B cell (primary cell): Measurements from ENCODE around the gene NTM. TPM values are rescaled to one million over a fixed set of nuclear protein-coding genes. Genes with fewer than 3 reads are reported as not detected.

Source experiments
- ATAC-seq: fragments of 200-7000 bp; cut with Tn5 transposase; one replicate; pipeline ENCODE4 v1.10.0; 2021; ENCODE audit warnings: low read depth, mild to moderate bottlenecking, moderate number of reproducible peaks, moderate library complexity
- CTCF ChIA-PET: fragments of 350-600 bp; sonication (Branson Sonifier 250); formaldehyde crosslinking; loops from one replicate; lab custom pipeline; 2021; ENCODE audit warnings: antibody characterized with exemption, inconsistent platforms; lab: Charles Lee
- POLR2A ChIA-PET: fragments of 350-600 bp; sonication (Branson Sonifier 250); formaldehyde crosslinking; loops from one replicate; lab custom pipeline; 2021; ENCODE audit warnings: antibody characterized with exemption; lab: Charles Lee
- DNase-seq: peaks from one replicate; pipeline ENCODE4 v3.0.0; 2013
- H2AFZ ChIP-seq: 2 replicates; pipeline ENCODE4 v1.6.1; 2012; ENCODE audit warnings: mild to moderate bottlenecking, low read depth, low read length; ENCODE audit not compliant: insufficient read depth, poor library complexity, severe bottlenecking
- H3K27ac ChIP-seq, 2 donors: 1 replicate in 1 of 2; 2 replicates in 1 of 2; pipeline ENCODE4 v1.5.1; 2012 to 2013; ENCODE audit warnings: low read length in 2 of 2, mild to moderate bottlenecking in 2 of 2, moderate library complexity in 1 of 2
- H3K27me3 ChIP-seq, 4 experiments: fragments of 200-600 bp in 1 of 4; sonication (generic) in 1 of 4; replicated peaks in 1 of 4; 1 replicate in 2 of 4; 2 replicates in 2 of 4; pipeline versions ENCODE4 v1.6.1 to v1.7.0; 2013 to 2016; ENCODE audit warnings: low read length in 3 of 4, mild to moderate bottlenecking in 2 of 4, mixed read lengths in 1 of 4, moderate library complexity in 1 of 4; ENCODE audit not compliant: insufficient read depth in 4 of 4, control insufficient read depth in 3 of 4; ENCODE audit errors: control extremely low read depth in 1 of 4
- H3K36me3 ChIP-seq, 2 experiments: replicated peaks in 1 of 2; 1 replicate in 1 of 2; 2 replicates in 1 of 2; pipeline versions ENCODE4 v1.6.1 to v1.7.1; 2013; ENCODE audit warnings: low read length in 1 of 2; ENCODE audit not compliant: insufficient read depth in 2 of 2, control insufficient read depth in 1 of 2; ENCODE audit errors: control extremely low read depth in 1 of 2, extremely low read depth in 1 of 2
- H3K4me1 ChIP-seq, 2 donors: fragments of 200-600 bp in 1 of 2; sonication (generic) in 1 of 2; 1 replicate in 1 of 2; 2 replicates in 1 of 2; pipeline versions ENCODE4 v1.5.1 to v1.6.1; 2013 to 2017; ENCODE audit warnings: low read length in 2 of 2; ENCODE audit not compliant: control insufficient read depth in 2 of 2, insufficient read depth in 2 of 2
- H3K4me2 ChIP-seq: replicated peaks from 2 replicates; pipeline ENCODE3; 2012; ENCODE audit warnings: mild to moderate bottlenecking, low read depth, low read length; ENCODE audit not compliant: poor library complexity, severe bottlenecking
- H3K4me3 ChIP-seq, 5 experiments: fragments of 200-600 bp in 1 of 5; sonication (generic) in 1 of 5; 1 replicate in 3 of 5; 2 replicates in 2 of 5; pipeline versions ENCODE4 v1.5.1 to v1.7.0; 2011 to 2016; ENCODE audit warnings: low read length in 4 of 5, mild to moderate bottlenecking in 4 of 5, low read depth in 2 of 5, control low read depth in 1 of 5, moderate library complexity in 1 of 5; ENCODE audit not compliant: insufficient read depth in 1 of 5; ENCODE audit errors: control extremely low read depth in 1 of 5, extremely low read depth in 1 of 5
- H3K79me2 ChIP-seq: fragments of 200-600 bp; sonication (generic); one replicate; pipeline ENCODE4 v1.6.0; 2016; ENCODE audit warnings: low read length; ENCODE audit not compliant: control insufficient read depth, insufficient read depth
- H3K9ac ChIP-seq: fragments of 200-600 bp; sonication (generic); 2 replicates; pipeline ENCODE4 v1.6.1; 2017; ENCODE audit warnings: mild to moderate bottlenecking, low read length, moderate library complexity
- H3K9me3 ChIP-seq, 3 donors: one replicate each; pipeline versions ENCODE4 v1.6.1 to v1.7.1; 2013; ENCODE audit warnings: low read length in 2 of 3; ENCODE audit not compliant: control insufficient read depth in 2 of 3, insufficient read depth in 1 of 3; ENCODE audit errors: control extremely low read depth in 1 of 3
- H4K20me1 ChIP-seq: 2 replicates; pipeline ENCODE4 v1.6.0; 2012; ENCODE audit warnings: mild to moderate bottlenecking, low read length; ENCODE audit not compliant: insufficient read depth, control insufficient read depth, poor library complexity, severe bottlenecking
- H3K27ac Mint-ChIP-seq: one replicate; pipeline ENCODE4 v1.8.0; 2021; ENCODE audit warnings: mixed read lengths
- H3K27me3 Mint-ChIP-seq: one replicate; pipeline ENCODE4 v1.8.0; 2021; ENCODE audit warnings: mixed read lengths
- H3K4me1 Mint-ChIP-seq: one replicate; pipeline ENCODE4 v1.8.0; 2021; ENCODE audit warnings: mixed read lengths
- H3K4me3 Mint-ChIP-seq: one replicate; pipeline ENCODE4 v1.8.0; 2021; ENCODE audit warnings: mixed read lengths
- H3K9me3 Mint-ChIP-seq: one replicate; pipeline ENCODE4 v1.8.0; 2022; ENCODE audit warnings: mixed read lengths; ENCODE audit not compliant: insufficient read depth
- EZH2 ChIP-seq: IDR thresholded peaks from 2 replicates; pipeline ENCODE4 v1.6.1; 2012; ENCODE audit warnings: borderline replicate concordance, low read depth, mild to moderate bottlenecking, moderate library complexity, low read length; ENCODE audit not compliant: insufficient read depth, poor library complexity, severe bottlenecking
- WGBS: methylation state at CpG from one replicate; pipeline ENCODE4 v1.1.5; 2013; ENCODE audit warnings: missing lambda C conversion rate; ENCODE audit not compliant: insufficient coverage; 5-methylcytosine and 5-hydroxymethylcytosine counted together
- intact Hi-C: fragments of 100-400 bp; cut with micrococcal nuclease; formaldehyde crosslinking; loops from one replicate; pipeline ENCODE4 v1.10.0; 2022
- polyA plus RNA-seq: library from polyadenylated mRNA; depleted of rRNA; stranded (reverse); fragments of >200 nt; gene quantifications from 2 replicates; pipeline ENCODE4 v1.2.3, GENCODE V29; 2012
- total RNA-seq, 2 donors: library from RNA; stranded (reverse); fragments of 120-200 nt in 1 of 2; gene quantifications; 1 replicate in 1 of 2; 2 replicates in 1 of 2; pipeline versions ENCODE4 v1.2.3 to v1.2.4, GENCODE V29; 2013 to 2022
- TF ChIP-seq, protein P1 (sequence below): fragments of 200-600 bp; IDR thresholded peaks from one replicate; pipeline ENCODE4 v1.8.0; 2022; ENCODE audit warnings: antibody characterized with exemption, mild to moderate bottlenecking

Gene NTM
- total and polyA plus RNA-seq, 2 donors (not counting 1 experiment from before 2014, with no cell fraction given), result not detected

DNA sequence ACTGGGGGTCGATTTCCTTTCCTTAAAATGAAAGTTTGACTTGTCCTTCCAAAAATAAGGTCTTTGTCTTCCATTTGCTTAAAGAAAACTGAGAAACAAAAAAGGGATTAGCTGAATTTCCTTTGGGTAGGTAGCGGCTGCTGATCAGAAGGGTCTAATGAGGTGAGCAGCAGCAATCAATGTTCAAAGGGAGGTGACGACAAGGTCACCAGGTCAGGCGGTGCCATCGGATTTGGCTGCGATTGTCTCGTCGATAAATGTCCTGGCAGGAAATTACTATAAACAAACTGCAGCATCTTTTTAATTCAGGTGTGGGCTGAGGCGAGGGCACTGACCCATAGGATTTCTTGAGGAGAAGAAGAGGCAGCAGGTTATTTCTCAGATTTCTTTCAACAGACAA is 480.1 kb downstream of the NTM start:
- no peaks in the 10 kb centered on the region for H3K79me2 ChIP-seq

DNA sequence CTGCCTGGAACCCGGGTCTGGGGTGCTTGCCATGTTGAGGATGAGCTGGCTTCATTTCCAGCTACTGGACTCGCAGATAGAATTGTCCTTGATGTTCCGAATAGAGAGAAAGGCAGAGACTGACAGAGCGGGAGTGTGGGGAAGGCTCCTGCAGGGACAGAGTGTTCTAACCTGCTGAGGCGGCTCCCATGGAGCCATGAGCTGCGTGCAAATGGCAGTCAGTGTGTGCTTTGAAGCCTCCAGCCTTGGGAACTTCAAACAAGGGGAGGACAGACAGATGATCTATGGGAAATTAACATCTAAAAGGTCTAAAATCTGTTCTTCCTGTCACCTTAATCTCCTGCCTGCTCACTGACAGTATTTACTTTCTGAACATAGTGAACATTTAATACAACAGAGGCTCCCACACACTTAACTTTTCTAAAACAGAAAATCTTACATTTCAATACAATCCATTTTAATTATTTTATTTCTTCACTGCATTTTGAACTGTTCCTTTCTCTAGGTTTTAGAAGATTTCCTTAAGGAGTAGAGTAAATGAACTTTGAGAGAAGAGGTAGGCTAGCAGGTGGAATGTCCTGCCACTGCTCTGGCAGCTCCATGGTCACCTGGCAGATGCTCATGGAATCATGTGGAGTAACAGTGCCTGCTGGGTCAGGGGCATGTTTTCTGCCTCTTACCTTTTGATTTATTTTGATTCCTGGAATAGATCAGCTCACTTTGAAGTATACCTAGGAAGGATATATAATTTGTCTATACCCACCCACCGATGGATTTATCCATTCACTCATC is 481.7 kb downstream of the NTM start:
- H3K4me1 Mint-ChIP-seq, result no peaks in the 10 kb centered on the region
- ChIA-PET POLR2A (no interaction called here), CTCF (no interaction called here)
- Histone ChIP-seq H3K4me2 (no peak overlapping the region), H3K4me3 (no peak overlapping the region), H2AFZ (no peak overlapping the region), H3K27me3 (no peaks in the 10 kb centered on the region), H3K4me1 (no peaks in the 10 kb centered on the region), H3K36me3 (no peaks in the 10 kb centered on the region), H3K9ac (no peak overlapping the region), H3K27ac (no peak overlapping the region), H4K20me1 (no peaks in the 10 kb centered on the region), H3K79me2 (no peaks in the 10 kb centered on the region), H3K9me3 (no peaks in the 10 kb centered on the region)
- DNase-seq (no peak), ATAC-seq (no peak)
- TF ChIP-seq, protein P1, sequence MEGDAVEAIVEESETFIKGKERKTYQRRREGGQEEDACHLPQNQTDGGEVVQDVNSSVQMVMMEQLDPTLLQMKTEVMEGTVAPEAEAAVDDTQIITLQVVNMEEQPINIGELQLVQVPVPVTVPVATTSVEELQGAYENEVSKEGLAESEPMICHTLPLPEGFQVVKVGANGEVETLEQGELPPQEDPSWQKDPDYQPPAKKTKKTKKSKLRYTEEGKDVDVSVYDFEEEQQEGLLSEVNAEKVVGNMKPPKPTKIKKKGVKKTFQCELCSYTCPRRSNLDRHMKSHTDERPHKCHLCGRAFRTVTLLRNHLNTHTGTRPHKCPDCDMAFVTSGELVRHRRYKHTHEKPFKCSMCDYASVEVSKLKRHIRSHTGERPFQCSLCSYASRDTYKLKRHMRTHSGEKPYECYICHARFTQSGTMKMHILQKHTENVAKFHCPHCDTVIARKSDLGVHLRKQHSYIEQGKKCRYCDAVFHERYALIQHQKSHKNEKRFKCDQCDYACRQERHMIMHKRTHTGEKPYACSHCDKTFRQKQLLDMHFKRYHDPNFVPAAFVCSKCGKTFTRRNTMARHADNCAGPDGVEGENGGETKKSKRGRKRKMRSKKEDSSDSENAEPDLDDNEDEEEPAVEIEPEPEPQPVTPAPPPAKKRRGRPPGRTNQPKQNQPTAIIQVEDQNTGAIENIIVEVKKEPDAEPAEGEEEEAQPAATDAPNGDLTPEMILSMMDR, result no peak
- TF ChIP-seq EZH2, result no peak
- H3K27ac Mint-ChIP-seq, result no peak overlapping the region
- WGBS, result 78% methylated on average over 5 of the region's 7 CpGs
- no peaks in the 10 kb centered on the region for H3K9me3 Mint-ChIP-seq
- no peaks in the 10 kb centered on the region for H3K27me3 Mint-ChIP-seq
- intact Hi-C loops, result no loop called here
- no peak overlapping the region for H3K4me3 Mint-ChIP-seq

More for the DNA sequence above, 480.1 kb downstream of the NTM start:
- CTCF ChIA-PET, result no interaction called here
- Histone ChIP-seq H3K27me3 (no peaks in the 10 kb centered on the region), H2AFZ (no peak overlapping the region), H3K4me1 (no peaks in the 10 kb centered on the region), H3K4me3 (no peak overlapping the region), H3K9ac (no peak overlapping the region), H3K27ac (no peak overlapping the region), H3K9me3 (no peaks in the 10 kb centered on the region), H4K20me1 (no peaks in the 10 kb centered on the region), H3K4me2 (no peak overlapping the region), H3K36me3 (no peaks in the 10 kb centered on the region)
- DNase-seq, result no peak
- Mint-ChIP-seq H3K4me3 (no peak overlapping the region), H3K9me3 (no peaks in the 10 kb centered on the region), H3K27ac (no peak overlapping the region), H3K4me1 (no peaks in the 10 kb centered on the region), H3K27me3 (no peaks in the 10 kb centered on the region)
- POLR2A ChIA-PET, result no interaction called here
- TF ChIP-seq, protein P1, result no peak
- TF ChIP-seq EZH2, result no peak
- intact Hi-C loops, result no loop called here
- 100% methylated on average over 6 of the region's 9 CpGs for WGBS
- ATAC-seq, result no peak
